HG02938 (cell line): ENCODE measurements around the gene FLCN.
A peak's percentile ranks its signal among the peaks of the same experiment; 100 is the strongest.

ENCODE experiments used
- ATAC-seq: cut with Tn5 transposase; IDR thresholded peaks from one replicate; pipeline ENCODE4 v1.9.1; 2021; ENCODE audit warnings: mild to moderate bottlenecking, moderate library complexity; ENCODE audit not compliant: unreplicated experiment

The FLCN gene

DNA sequence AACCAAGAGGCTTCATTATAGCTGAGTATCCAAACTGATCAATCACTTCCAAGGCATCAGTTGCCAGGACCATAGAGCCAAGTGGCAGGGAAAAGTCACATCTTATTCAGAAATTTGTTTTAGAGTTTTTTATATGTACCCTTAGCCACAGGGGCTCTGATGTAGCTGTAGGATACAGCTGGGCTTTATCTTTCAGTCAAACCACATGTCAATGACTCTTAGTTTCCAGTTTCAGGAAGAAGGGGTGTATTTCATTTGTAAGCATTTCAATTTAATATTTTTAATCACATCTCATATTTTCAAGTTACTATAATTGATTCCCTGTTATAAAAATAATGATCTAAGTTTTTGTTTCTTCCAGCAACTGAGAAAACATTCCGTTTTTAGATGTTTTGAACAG lies 2.9 kb upstream of the FLCN start:
- no peak for ATAC-seq

GRCh38 chr17:17236295-17237025 lies 508 bp downstream of the FLCN start:
- peak; percentile 11 for ATAC-seq

GRCh38 chr17:17235212-17236174 lies 1.5 kb downstream of the FLCN start:
- ATAC-seq, result no peak

- no peak for ATAC-seq
Observed at GRCh38 chr17:17232303-17232621, 4.7 kb downstream of the FLCN start.

- ATAC-seq, result no peak
Observed at GRCh38 chr17:17231621-17232302, 5.2 kb downstream of the FLCN start.

DNA sequence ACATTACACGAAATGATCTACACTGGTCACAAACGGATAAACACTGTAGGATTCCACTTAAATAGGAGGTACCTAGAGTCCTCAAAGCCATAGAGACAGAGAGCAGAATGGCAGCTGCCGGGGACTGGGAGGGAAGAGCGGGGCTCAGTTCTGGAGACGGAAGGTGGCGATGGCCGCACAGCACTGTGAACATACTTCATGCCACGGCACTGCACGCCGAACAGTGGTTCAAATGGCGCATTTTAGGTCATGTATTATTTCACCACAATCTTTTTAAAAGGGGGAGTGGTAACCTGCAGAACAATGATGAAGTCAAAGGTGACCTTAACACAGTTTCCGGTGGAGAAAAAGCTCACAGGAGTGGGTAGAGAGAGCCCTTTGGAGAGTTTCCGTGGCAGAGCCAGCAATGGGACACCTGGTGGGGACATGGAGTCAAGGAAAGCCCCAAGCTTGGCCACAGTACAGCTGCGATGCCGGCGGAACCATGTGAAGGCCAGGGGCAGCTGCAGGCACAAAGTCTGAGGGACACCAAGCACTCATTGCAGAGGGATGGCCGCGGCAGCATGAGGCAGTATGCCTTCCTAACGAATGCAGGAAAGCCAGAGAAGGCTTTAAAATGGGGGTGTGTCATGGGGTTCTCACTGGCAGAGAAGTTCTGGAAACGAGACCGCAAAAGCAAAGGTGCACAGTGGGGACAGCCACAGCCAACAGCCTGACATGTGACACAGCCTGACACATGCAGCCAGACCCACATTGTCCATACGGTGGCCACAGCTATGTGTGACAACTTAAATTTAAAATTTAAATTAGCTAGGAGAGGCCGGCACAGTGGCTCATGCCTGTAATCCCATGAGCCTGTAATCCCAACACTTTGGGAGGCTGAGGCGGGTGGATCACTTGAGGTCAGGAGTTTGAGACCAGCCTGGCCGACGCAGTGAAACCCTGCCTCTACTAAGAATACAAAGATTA lies 7.3 kb downstream of the FLCN start:
- no peak for ATAC-seq

- ATAC-seq, result no peak
Observed at GRCh38 chr17:17228521-17229279, 8.3 kb downstream of the FLCN start.

DNA sequence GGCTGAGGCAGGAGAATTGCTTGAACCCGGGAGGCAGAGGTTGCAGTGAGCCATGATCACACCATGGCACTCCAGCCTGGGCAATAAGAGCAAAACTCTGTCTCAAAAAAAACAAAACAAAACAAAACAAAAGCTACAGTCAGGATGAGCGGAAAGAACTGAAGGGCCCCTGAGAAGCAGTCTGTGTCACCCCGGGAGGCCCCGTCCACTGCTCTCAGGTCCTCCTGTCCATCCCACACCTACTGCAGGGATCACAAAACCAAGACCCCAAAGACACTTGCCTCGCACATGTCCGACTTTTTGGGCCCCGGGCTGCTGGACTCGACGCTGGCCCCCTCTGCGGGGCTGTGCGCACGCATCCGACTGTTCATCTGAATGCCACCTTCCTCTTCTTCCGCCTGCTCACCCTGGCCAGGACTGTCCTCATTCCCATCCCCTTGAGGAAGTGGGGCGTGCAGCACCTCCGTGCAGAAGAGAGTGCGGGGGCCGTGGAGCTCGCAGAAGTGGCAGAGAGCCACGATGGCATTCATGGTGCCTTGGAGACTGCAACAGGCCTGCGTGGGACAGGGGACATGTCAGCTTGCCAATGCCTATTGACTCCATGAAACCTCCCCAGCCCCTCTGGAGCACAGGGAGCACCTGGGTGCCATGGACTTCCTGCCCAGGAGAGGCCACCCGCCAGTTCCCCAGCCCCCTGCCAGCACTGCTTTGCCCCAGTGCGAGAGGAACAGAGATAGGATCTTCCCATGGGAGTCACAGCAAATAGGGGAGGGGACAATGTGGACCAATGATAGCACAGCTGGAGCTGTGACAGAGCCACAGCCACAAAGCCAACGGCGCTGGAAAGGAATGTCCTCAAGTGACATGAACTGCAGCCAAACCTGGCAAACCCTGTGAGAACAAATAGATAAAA lies 9.1 kb downstream of the FLCN start:
- no peak for ATAC-seq

GRCh38 chr17:17226451-17227265 lies 10.3 kb downstream of the FLCN start:
- no peak for ATAC-seq

DNA sequence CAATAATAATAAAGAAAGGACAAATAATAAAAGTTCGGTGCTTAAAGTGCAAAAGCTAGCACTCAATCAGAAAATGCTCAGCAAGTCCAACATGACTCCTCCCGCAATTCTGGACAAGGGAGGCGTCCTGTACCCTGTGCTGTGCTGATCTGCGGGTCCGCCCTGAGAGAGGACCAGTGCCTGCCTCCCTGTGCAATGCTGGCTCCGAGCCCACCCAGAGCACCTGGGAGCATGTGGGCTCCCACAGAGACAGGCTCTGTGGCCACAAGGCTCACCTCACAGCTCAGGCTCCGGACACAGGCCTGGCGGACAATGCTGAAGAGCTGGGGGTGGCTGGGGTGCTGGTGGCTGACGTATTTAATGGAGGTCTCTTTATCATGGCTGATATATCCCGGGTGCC lies 11.1 kb downstream of the FLCN start:
- no peak for ATAC-seq

GRCh38 chr17:17224137-17224536 lies 12.8 kb downstream of the FLCN start:
- no peak for ATAC-seq

GRCh38 chr17:17223736-17224135 lies 13.2 kb downstream of the FLCN start:
- ATAC-seq, result no peak

DNA sequence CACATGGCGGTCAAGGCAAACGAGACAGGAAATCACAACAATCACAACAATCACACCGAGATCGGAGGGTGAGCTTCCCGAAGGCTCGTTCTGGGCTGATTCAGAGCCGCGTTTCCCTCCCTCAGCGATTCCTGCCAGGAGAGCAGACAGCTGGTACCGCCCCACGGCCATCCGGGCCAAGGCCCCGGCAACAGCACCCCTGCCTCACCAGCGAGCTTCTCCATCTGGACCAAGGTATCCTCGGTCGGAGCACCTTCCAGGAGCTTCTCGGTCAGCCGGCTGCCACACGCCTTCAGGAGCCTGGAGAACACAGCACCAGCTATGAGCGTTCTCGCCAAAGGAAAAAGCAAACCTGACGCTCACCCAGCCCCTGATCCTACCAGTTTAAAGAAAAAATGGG lies 15.6 kb downstream of the FLCN start:
- ATAC-seq, result no peak

DNA sequence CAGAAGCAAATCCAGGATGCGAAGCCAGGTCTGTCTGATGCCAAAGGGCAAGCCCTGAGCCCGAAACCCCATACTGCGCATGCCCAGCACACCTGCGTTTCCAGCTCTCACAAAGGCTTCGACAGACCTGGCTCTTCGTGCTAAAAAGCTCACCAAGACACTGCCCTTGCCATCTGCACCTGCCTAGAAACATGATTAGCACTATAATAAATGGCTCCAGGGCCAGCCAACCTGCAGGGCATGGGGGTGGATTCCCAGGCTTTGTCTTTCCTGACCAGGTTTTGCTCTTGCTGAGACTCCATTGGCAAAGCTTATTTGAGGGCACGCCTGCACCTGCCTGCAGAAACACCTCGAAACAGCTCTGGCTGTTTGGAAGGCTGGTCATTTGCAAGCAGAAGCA lies 16.4 kb downstream of the FLCN start:
- ATAC-seq, result no peak

- no peak for ATAC-seq
Observed at GRCh38 chr17:17217995-17218394, 19.0 kb downstream of the FLCN start.

DNA sequence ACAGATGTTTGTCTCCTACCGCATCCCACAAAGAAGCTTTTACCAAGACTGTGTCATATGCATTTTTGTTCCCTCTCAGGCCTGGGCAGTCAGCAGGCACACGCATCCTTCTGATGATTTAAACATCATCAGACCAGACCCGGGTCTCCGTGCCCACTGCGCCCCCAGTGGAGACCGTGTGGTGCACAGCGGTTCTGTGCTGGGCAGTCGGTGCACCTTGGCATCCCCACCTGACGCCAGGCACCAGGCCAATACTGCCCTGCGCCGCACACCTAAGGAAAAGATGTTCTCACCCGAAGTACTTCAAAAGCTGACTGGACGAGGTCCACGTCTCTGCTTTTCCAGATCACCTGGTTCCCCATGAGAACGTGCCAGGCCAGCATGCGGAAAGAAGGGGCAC lies 20.2 kb downstream of the FLCN start:
- no peak for ATAC-seq

DNA sequence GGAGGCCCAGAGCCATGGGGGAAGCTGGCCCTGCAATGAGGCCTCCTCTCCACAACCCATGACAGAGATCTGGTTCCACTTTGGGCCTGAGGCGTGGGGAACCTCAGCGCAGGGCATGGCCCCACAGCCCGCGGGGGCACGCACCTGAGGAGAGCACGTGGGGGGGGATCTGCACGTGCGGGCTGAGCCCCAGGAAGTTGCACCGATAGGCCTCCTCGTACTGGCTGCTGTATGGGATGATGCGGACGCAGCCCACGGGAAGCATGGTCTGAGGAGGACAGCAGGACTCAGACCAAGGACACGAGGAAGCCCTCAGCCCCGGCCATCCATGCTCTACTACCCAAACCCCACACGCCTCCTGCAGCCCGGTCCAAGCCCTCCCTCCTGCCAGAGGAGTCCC lies 20.7 kb downstream of the FLCN start:
- ATAC-seq, result no peak

DNA sequence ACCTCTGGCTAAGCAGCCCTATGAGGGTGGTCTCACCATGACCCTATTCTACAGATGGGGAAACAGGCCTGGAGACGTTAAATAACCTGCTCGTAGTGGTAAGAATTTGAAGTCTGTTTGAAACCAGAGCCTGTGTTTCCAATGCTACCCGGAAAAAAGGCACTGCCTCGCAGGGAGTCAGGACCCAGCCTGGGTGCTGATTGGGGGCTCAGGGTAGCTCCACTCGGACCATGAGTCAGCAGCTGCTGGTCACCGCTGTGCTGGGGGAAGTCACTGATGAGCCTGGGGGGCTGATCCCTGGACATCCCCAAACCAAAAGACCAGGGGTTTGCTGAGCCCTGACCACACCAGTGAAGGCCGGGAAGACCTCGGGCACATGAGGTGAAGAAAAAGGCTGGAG lies 21.4 kb downstream of the FLCN start:
- ATAC-seq, result no peak
